ENCODE results near the gene DPF1.

The DPF1 gene

GRCh38 chr19:38255383-38256014 lies 31.5 kb upstream of the DPF1 start:
- peaks cover 38% of the 10 kb centered on the region for H3K27me3 ChIP-seq (replicated peaks; ENCODE audit: insufficient read depth, low read length)
- H3K4me1 ChIP-seq (ENCODE audit: low read length), result no peaks in the 10 kb centered on the region
- TF ChIP-seq CTCF (IDR thresholded peaks at IDR 0.05; ENCODE audit: low read length) (no peak), EZH2phosphoT487 (IDR thresholded peaks at IDR 0.05; ENCODE audit: low read length) (no peak), EZH2 (optimal IDR thresholded peaks at IDR 0.05; ENCODE audit: low read depth, low read length) (no peak)
- no peak overlapping the region for H3K4me3 ChIP-seq (ENCODE audit: low read length)
- H3K9ac ChIP-seq (ENCODE audit: low read length), result no peak overlapping the region
- H4K20me1 ChIP-seq (ENCODE audit: insufficient read depth, low read length), result no peaks in the 10 kb centered on the region
- H3K9me2 ChIP-seq (replicated peaks; ENCODE audit: insufficient read depth, low read length), result no peaks in the 10 kb centered on the region
- no peaks in the 10 kb centered on the region for H3F3A ChIP-seq (ENCODE audit: insufficient read depth, low read length)
- no peaks in the 10 kb centered on the region for H3K9me3 ChIP-seq (replicated peaks; ENCODE audit: insufficient read depth, low read length)
- H3K4me2 ChIP-seq (ENCODE audit: low read depth, low read length), result no peak overlapping the region
- H3K79me2 ChIP-seq (ENCODE audit: low read length), result no peaks in the 10 kb centered on the region
- H3K36me3 ChIP-seq (replicated peaks; ENCODE audit: insufficient read depth, low read length), result no peaks in the 10 kb centered on the region
- no peak overlapping the region for H3K27ac ChIP-seq (ENCODE audit: low read length)
- H2AFZ ChIP-seq (ENCODE audit: low read length), result no peak overlapping the region
- no peak for DNase-seq

- no peak for TF ChIP-seq EZH2 (optimal IDR thresholded peaks at IDR 0.05; ENCODE audit: low read depth, low read length)
- no peak for TF ChIP-seq CTCF (IDR thresholded peaks at IDR 0.05; ENCODE audit: low read length)
- TF ChIP-seq EZH2phosphoT487 (IDR thresholded peaks at IDR 0.05; ENCODE audit: low read length), result no peak
These were observed 29.8 kb upstream of the DPF1 start for GRCh38 chr19:38253788-38254187.

GRCh38 chr19:38252941-38253691 lies 29.1 kb upstream of the DPF1 start:
- Histone ChIP-seq H3K4me2 (ENCODE audit: low read depth, low read length) (no peak overlapping the region), H3K9ac (ENCODE audit: low read length) (no peak overlapping the region), H3K79me2 (ENCODE audit: low read length) (no peaks in the 10 kb centered on the region), H3K27ac (ENCODE audit: low read length) (no peak overlapping the region), H4K20me1 (ENCODE audit: insufficient read depth, low read length) (no peaks in the 10 kb centered on the region), H3K27me3 (replicated peaks; ENCODE audit: insufficient read depth, low read length) (peaks cover 38% of the 10 kb centered on the region), H2AFZ (ENCODE audit: low read length) (no peak overlapping the region), H3F3A (ENCODE audit: insufficient read depth, low read length) (no peaks in the 10 kb centered on the region), H3K9me2 (replicated peaks; ENCODE audit: insufficient read depth, low read length) (no peaks in the 10 kb centered on the region), H3K4me1 (ENCODE audit: low read length) (no peaks in the 10 kb centered on the region), H3K4me3 (ENCODE audit: low read length) (no peak overlapping the region), H3K9me3 (replicated peaks; ENCODE audit: insufficient read depth, low read length) (no peaks in the 10 kb centered on the region), H3K36me3 (replicated peaks; ENCODE audit: insufficient read depth, low read length) (no peaks in the 10 kb centered on the region)
- TF ChIP-seq EZH2phosphoT487 (IDR thresholded peaks at IDR 0.05; ENCODE audit: low read length) (no peak), CTCF (IDR thresholded peaks at IDR 0.05; ENCODE audit: low read length) (no peak), EZH2 (optimal IDR thresholded peaks at IDR 0.05; ENCODE audit: low read depth, low read length) (no peak)
- DNase-seq, result no peak

More at GRCh38 chr19:38253788-38254187, 29.8 kb upstream of the DPF1 start:
- no peaks in the 10 kb centered on the region for H3K4me1 ChIP-seq (ENCODE audit: low read length)
- H2AFZ ChIP-seq (ENCODE audit: low read length), result no peak overlapping the region
- no peaks in the 10 kb centered on the region for H4K20me1 ChIP-seq (ENCODE audit: insufficient read depth, low read length)
- H3K4me3 ChIP-seq (ENCODE audit: low read length), result no peak overlapping the region
- H3K27me3 ChIP-seq (replicated peaks; ENCODE audit: insufficient read depth, low read length), result peaks cover 38% of the 10 kb centered on the region
- no peak overlapping the region for H3K9ac ChIP-seq (ENCODE audit: low read length)
- H3K36me3 ChIP-seq (replicated peaks; ENCODE audit: insufficient read depth, low read length), result no peaks in the 10 kb centered on the region
- H3K79me2 ChIP-seq (ENCODE audit: low read length), result no peaks in the 10 kb centered on the region
- H3K9me3 ChIP-seq (replicated peaks; ENCODE audit: insufficient read depth, low read length), result no peaks in the 10 kb centered on the region
- no peak for DNase-seq
- no peak overlapping the region for H3K4me2 ChIP-seq (ENCODE audit: low read depth, low read length)
- H3K27ac ChIP-seq (ENCODE audit: low read length), result no peak overlapping the region
- no peaks in the 10 kb centered on the region for H3F3A ChIP-seq (ENCODE audit: insufficient read depth, low read length)
- H3K9me2 ChIP-seq (replicated peaks; ENCODE audit: insufficient read depth, low read length), result no peaks in the 10 kb centered on the region
